ENCODE measurements around the gene REV3L.
A peak's percentile ranks its signal among the peaks of the same experiment; 100 is the strongest.

Gene REV3L

DNA sequence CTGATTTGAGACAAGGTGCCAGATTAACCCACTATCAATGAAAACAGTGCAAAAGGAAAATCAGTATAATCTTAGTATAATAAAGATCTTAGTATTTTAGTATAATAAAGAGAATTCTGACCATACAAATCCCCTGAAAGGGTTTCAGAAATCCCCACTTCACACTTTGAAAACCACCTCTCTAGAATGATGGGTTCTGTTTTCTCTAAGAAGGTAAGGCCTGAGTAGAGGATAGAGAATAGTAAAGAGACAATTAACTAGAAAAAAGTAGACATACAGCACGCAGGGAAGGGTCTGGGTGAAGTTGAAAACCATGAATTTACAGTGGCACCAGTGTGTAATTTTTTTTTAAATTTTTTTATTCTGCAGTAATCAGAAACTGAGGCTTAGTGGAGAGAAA, 73.6 kb downstream of the REV3L start:
- H3K36me3 ChIP-seq (ENCODE audit: insufficient read depth, low read length): peaks cover 17% of the 10 kb centered on the region
- H3K4me3 ChIP-seq: no peak overlapping the region
- H3K9me3 ChIP-seq (ENCODE audit: low read depth, low read length): no peaks in the 10 kb centered on the region
- no peak overlapping the region for H3K9ac ChIP-seq (ENCODE audit: insufficient read length)
- no peak overlapping the region for H3K27ac ChIP-seq
- TF ChIP-seq FOXP2 (optimal IDR thresholded peaks at IDR 0.05; ENCODE audit: control extremely low read depth, extremely low read length, insufficient read depth) (no peak), POLR2AphosphoS5 (IDR thresholded peaks at IDR 0.05; ENCODE audit: borderline replicate concordance, low read depth, low read length) (no peak), EZH2 (IDR thresholded peaks at IDR 0.05) (no peak)
- DNase-seq (ENCODE audit: low read depth, low spot score): no peak

DNA sequence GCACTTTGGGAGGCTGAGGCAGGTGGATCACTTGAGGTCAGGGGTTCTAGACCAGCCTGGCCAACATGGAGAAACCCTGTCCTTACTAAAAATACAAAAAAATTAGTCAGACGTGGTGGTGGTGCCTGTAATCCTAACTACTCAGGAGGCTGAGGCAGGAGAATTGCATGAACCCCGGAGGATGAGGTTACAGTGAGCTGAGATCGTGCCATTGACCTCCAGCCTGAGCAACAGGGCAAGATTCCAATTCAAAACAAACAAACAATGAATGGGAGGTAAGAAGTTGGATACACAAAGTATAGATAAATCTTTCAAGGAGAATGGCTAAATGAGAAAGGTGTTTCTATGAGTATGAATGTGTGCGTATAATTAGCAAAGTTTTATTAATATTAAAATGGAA, 75.3 kb downstream of the REV3L start:
- H3K27ac ChIP-seq: no peak overlapping the region
- no peak overlapping the region for H3K9ac ChIP-seq (ENCODE audit: insufficient read length)
- H3K4me3 ChIP-seq: no peak overlapping the region
- no peak for TF ChIP-seq FOXP2 (optimal IDR thresholded peaks at IDR 0.05; ENCODE audit: control extremely low read depth, extremely low read length, insufficient read depth)
- TF ChIP-seq POLR2AphosphoS5 (IDR thresholded peaks at IDR 0.05; ENCODE audit: borderline replicate concordance, low read depth, low read length): no peak
- TF ChIP-seq EZH2 (IDR thresholded peaks at IDR 0.05): no peak
- peaks cover 33% of the 10 kb centered on the region for H3K36me3 ChIP-seq (ENCODE audit: insufficient read depth, low read length)
- no peaks in the 10 kb centered on the region; the same call in 1 of the 2 replicates for H3K9me3 ChIP-seq (ENCODE audit: low read depth, low read length)
- no peak for DNase-seq (ENCODE audit: low read depth, low spot score)

- Histone ChIP-seq H3K27ac (no peak overlapping the region), H3K4me3 (no peak overlapping the region), H3K36me3 (ENCODE audit: insufficient read depth, low read length) (peaks cover 33% of the 10 kb centered on the region), H3K9ac (ENCODE audit: insufficient read length) (no peak overlapping the region), H3K9me3 (ENCODE audit: low read depth, low read length) (no peaks in the 10 kb centered on the region; the same call in 1 of the 2 replicates)
- no peak for DNase-seq (ENCODE audit: low read depth, low spot score)
- TF ChIP-seq POLR2AphosphoS5 (IDR thresholded peaks at IDR 0.05; ENCODE audit: borderline replicate concordance, low read depth, low read length): no peak
- no peak for TF ChIP-seq EZH2 (IDR thresholded peaks at IDR 0.05)
- no peak for TF ChIP-seq FOXP2 (optimal IDR thresholded peaks at IDR 0.05; ENCODE audit: control extremely low read depth, extremely low read length, insufficient read depth)
These were observed 76.8 kb downstream of the REV3L start for GRCh38 chr6:111406200-111406721.

GRCh38 chr6:111403388-111403787, 79.6 kb downstream of the REV3L start:
- Histone ChIP-seq H3K27ac (no peak overlapping the region), H3K4me3 (no peak overlapping the region), H3K9ac (ENCODE audit: insufficient read length) (no peak overlapping the region), H3K36me3 (ENCODE audit: insufficient read depth, low read length) (peaks cover 26% of the 10 kb centered on the region), H3K9me3 (ENCODE audit: low read depth, low read length) (no peaks in the 10 kb centered on the region; the same call in 1 of the 2 replicates)
- TF ChIP-seq POLR2AphosphoS5 (IDR thresholded peaks at IDR 0.05; ENCODE audit: borderline replicate concordance, low read depth, low read length) (no peak), FOXP2 (optimal IDR thresholded peaks at IDR 0.05; ENCODE audit: control extremely low read depth, extremely low read length, insufficient read depth) (no peak), EZH2 (IDR thresholded peaks at IDR 0.05) (no peak)
- no peak for DNase-seq (ENCODE audit: low read depth, low spot score)

- Histone ChIP-seq H3K27ac (no peak overlapping the region), H3K9ac (ENCODE audit: insufficient read length) (no peak overlapping the region), H3K4me3 (no peak overlapping the region), H3K36me3 (ENCODE audit: insufficient read depth, low read length) (peaks cover 18% of the 10 kb centered on the region), H3K9me3 (ENCODE audit: low read depth, low read length) (no peaks in the 10 kb centered on the region; the same call in 1 of the 2 replicates)
- no peak for TF ChIP-seq EZH2 (IDR thresholded peaks at IDR 0.05)
- no peak for TF ChIP-seq POLR2AphosphoS5 (IDR thresholded peaks at IDR 0.05; ENCODE audit: borderline replicate concordance, low read depth, low read length)
- TF ChIP-seq FOXP2 (optimal IDR thresholded peaks at IDR 0.05; ENCODE audit: control extremely low read depth, extremely low read length, insufficient read depth): no peak
- DNase-seq (ENCODE audit: low read depth, low spot score): no peak
These were observed 83.4 kb downstream of the REV3L start for GRCh38 chr6:111399626-111400025.

GRCh38 chr6:111388681-111389080, 94.3 kb downstream of the REV3L start:
- H3K9me3 ChIP-seq (ENCODE audit: low read depth, low read length): no peaks in the 10 kb centered on the region
- no peak for DNase-seq (ENCODE audit: low read depth, low spot score)
- no peak overlapping the region for H3K9ac ChIP-seq (ENCODE audit: insufficient read length)
- H3K4me3 ChIP-seq: no peak overlapping the region
- TF ChIP-seq POLR2AphosphoS5 (IDR thresholded peaks at IDR 0.05; ENCODE audit: borderline replicate concordance, low read depth, low read length): no peak
- no peak for TF ChIP-seq EZH2 (IDR thresholded peaks at IDR 0.05)
- TF ChIP-seq FOXP2 (optimal IDR thresholded peaks at IDR 0.05; ENCODE audit: control extremely low read depth, extremely low read length, insufficient read depth): no peak
- peaks cover 18% of the 10 kb centered on the region for H3K36me3 ChIP-seq (ENCODE audit: insufficient read depth, low read length)
- no peak overlapping the region for H3K27ac ChIP-seq

DNA sequence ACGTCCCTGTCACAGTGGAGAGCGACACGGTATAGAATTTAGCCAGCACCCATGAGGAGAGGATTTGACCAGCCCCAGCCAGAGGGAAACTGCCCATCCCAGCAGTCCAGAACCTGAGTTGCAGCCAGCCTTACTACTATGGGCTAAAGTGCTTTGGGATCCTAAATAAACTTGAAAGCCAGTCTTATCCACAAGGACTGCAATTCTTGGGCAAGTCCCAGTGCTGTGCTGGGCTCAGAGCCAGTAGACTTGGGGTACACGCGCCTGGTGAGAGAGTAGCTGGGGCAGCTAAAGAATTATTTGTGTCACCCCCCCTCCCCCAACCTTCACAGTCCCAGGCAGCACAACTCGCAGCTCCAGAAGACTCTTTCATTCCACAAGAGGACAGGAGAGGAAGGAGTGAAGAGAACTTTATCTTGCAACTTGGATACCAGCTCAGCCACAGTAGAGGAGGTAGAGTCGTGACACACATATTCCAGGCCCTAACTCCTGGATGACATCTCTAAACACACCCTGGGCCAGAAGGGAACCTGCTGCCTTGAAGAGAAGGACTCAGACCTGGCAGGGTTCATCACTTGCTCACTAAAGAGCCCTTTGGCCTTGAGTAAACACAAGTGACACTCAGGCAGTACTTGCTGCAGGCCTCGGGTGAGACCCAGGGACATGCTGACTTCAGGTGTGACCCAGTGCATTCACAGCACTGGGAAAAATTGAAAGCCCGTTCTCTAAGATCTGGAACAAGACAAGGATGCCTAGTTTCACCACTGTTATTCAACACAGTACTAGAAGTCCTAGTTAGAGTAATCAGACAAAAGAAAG, 100.3 kb downstream of the REV3L start:
- H3K9me3 ChIP-seq (ENCODE audit: low read depth, low read length): no peaks in the 10 kb centered on the region
- no peak overlapping the region for H3K9ac ChIP-seq (ENCODE audit: insufficient read length)
- no peak for DNase-seq (ENCODE audit: low read depth, low spot score)
- TF ChIP-seq FOXP2 (optimal IDR thresholded peaks at IDR 0.05; ENCODE audit: control extremely low read depth, extremely low read length, insufficient read depth) (no peak), EZH2 (IDR thresholded peaks at IDR 0.05) (no peak), POLR2AphosphoS5 (IDR thresholded peaks at IDR 0.05; ENCODE audit: borderline replicate concordance, low read depth, low read length) (no peak)
- H3K4me3 ChIP-seq: no peak overlapping the region
- peaks cover 18% of the 10 kb centered on the region for H3K36me3 ChIP-seq (ENCODE audit: insufficient read depth, low read length)
- H3K27ac ChIP-seq: no peak overlapping the region

GRCh38 chr6:111381728-111382127, 101.3 kb downstream of the REV3L start:
- Histone ChIP-seq H3K27ac (peak overlapping the region; percentile 26; the same call in 1 of the 2 replicates), H3K36me3 (ENCODE audit: insufficient read depth, low read length) (peaks cover 22% of the 10 kb centered on the region)
- no peak for TF ChIP-seq POLR2AphosphoS5 (IDR thresholded peaks at IDR 0.05; ENCODE audit: borderline replicate concordance, low read depth, low read length)
- no peak for TF ChIP-seq FOXP2 (optimal IDR thresholded peaks at IDR 0.05; ENCODE audit: control extremely low read depth, extremely low read length, insufficient read depth)
- no peak for TF ChIP-seq EZH2 (IDR thresholded peaks at IDR 0.05)

More at GRCh38 chr6:111381728-111382127, 101.3 kb downstream of the REV3L start:
- no peak overlapping the region for H3K4me3 ChIP-seq
- H3K9ac ChIP-seq (ENCODE audit: insufficient read length): no peak overlapping the region
- no peak for DNase-seq (ENCODE audit: low read depth, low spot score)
- H3K9me3 ChIP-seq (ENCODE audit: low read depth, low read length): no peaks in the 10 kb centered on the region

Measured in SK-N-MC (cell line).